ENCODE results near the gene USP40. TPM values are rescaled to one million over a fixed set of nuclear protein-coding genes. Genes with fewer than 3 reads are reported as not detected.

USP40 gene
- total and polyA plus RNA-seq, 2 experiments from 2014 or later = 14.0 to 21.7 TPM

- Histone ChIP-seq H3K27me3 (no peaks in the 10 kb centered on the region), H3K36me3 (peaks cover 8% of the 10 kb centered on the region), H3K4me3 (no peak overlapping the region), H3K27ac (no peak overlapping the region), H3K4me1 (ENCODE audit: low read depth) (no peaks in the 10 kb centered on the region), H3K9me3 (ENCODE audit: low read depth) (no peaks in the 10 kb centered on the region)
- DNase-seq (ENCODE audit: low read depth in 1 of 2, low spot score in 1 of 2) = peak; percentile 84 to 88
- TF ChIP-seq, protein P1, sequence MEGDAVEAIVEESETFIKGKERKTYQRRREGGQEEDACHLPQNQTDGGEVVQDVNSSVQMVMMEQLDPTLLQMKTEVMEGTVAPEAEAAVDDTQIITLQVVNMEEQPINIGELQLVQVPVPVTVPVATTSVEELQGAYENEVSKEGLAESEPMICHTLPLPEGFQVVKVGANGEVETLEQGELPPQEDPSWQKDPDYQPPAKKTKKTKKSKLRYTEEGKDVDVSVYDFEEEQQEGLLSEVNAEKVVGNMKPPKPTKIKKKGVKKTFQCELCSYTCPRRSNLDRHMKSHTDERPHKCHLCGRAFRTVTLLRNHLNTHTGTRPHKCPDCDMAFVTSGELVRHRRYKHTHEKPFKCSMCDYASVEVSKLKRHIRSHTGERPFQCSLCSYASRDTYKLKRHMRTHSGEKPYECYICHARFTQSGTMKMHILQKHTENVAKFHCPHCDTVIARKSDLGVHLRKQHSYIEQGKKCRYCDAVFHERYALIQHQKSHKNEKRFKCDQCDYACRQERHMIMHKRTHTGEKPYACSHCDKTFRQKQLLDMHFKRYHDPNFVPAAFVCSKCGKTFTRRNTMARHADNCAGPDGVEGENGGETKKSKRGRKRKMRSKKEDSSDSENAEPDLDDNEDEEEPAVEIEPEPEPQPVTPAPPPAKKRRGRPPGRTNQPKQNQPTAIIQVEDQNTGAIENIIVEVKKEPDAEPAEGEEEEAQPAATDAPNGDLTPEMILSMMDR (IDR thresholded peaks at IDR 0.05; ENCODE audit: low read depth, low read length) = peak; percentile 86
These were observed 122.9 kb downstream of the USP40 start for GRCh38 chr2:233443511-233444183.

DNA sequence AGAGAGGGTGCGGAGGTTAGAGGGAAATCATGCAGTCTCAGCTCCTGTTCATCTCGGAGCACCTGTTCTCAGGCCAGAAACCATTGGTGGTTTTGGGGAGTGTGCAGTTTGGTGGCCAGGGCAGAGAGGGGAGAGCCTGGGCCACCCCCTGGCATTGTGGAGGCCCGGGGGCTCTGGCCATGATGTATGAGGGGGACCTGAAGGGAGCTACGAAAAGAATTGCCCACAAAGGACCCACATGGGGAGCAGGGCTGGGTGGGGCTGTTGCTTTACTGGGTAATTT lies 124.6 kb downstream of the USP40 start:
- peaks cover 8% of the 10 kb centered on the region for H3K36me3 ChIP-seq
- H3K27ac ChIP-seq = no peak overlapping the region
- H3K4me3 ChIP-seq = no peak overlapping the region
- TF ChIP-seq, protein P1 (IDR thresholded peaks at IDR 0.05; ENCODE audit: low read depth, low read length) = no peak
- no peaks in the 10 kb centered on the region for H3K9me3 ChIP-seq (ENCODE audit: low read depth)
- no peak for DNase-seq (ENCODE audit: low read depth in 1 of 2, low spot score in 1 of 2)
- no peaks in the 10 kb centered on the region for H3K27me3 ChIP-seq
- H3K4me1 ChIP-seq (ENCODE audit: low read depth) = no peaks in the 10 kb centered on the region

DNA sequence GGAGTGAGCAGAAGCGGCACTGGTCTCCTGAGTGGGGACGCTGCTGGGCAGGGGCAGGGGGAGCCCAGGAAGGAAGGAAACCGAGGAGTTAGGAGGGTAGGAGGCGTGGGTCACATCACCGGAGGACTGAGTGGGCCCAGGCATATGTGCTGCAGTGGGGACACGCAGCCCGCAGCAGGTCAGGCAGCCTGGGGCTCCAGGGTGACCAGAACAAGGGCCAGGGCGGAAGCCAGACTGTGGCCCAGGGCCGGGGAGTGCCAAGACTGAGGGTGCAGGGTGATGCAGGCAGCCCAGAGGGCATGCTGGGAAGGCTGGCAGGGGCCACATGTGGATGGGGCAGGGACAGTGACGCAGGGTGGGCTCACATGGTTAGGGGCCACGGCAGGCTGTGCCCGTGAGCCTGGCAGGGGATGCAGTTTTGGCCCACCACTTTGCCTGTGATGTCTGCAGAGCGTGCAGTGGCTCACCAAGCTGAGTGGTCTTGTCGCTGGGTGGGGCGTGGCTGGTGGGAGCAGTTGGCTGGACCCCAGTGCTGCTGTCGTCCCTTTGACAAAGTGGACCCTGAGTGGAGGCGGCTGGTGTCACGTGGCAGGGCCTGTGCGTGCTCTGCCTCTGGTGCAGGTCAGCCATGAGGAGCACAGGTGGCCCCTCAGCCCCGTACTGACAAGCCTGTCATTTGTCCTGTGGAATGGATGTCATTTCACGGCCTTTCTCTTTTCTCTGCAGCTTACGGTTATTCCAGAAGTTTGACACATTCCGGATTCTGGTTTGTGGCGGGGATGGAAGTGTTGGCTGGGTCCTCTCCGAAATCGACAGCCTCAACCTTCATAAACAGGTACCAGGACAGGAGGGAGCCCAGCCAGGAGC lies 125.2 kb downstream of the USP40 start:
- Histone ChIP-seq H3K4me1 (ENCODE audit: low read depth) (no peaks in the 10 kb centered on the region), H3K27me3 (no peaks in the 10 kb centered on the region), H3K4me3 (no peak overlapping the region), H3K27ac (no peak overlapping the region), H3K9me3 (ENCODE audit: low read depth) (no peaks in the 10 kb centered on the region), H3K36me3 (peaks cover 5% of the 10 kb centered on the region)
- TF ChIP-seq, protein P1 (IDR thresholded peaks at IDR 0.05; ENCODE audit: low read depth, low read length) = no peak
- no peak for DNase-seq (ENCODE audit: low read depth in 1 of 2, low spot score in 1 of 2)

DNA sequence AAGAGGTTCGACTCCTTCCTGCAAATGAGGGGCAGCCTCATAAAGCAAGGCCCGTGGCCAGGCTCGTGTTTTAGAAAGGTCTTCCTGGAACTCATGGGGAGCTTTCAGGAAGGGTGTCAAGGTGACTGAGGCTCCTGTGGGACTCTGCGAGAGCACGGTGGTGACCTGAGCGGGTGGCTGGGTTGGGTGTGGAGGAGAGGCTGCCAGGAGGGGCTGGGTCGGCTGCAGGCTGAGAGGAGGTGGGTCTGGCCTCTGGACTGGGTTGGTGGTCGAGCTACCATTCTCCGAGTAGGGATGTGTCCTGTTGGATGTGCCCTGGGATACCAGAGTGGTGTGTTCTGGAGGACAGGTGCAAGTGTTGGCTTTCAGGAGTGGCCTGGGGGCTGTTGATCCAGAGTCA lies 125.9 kb downstream of the USP40 start:
- TF ChIP-seq, protein P1 (IDR thresholded peaks at IDR 0.05; ENCODE audit: low read depth, low read length) = no peak
- Histone ChIP-seq H3K4me3 (no peak overlapping the region), H3K4me1 (ENCODE audit: low read depth) (no peaks in the 10 kb centered on the region), H3K9me3 (ENCODE audit: low read depth) (no peaks in the 10 kb centered on the region), H3K27me3 (no peaks in the 10 kb centered on the region), H3K27ac (no peak overlapping the region), H3K36me3 (peaks cover 3% of the 10 kb centered on the region)
- no peak for DNase-seq (ENCODE audit: low read depth in 1 of 2, low spot score in 1 of 2)

GRCh38 chr2:233440314-233440713 lies 126.3 kb downstream of the USP40 start:
- H3K27ac ChIP-seq = no peak overlapping the region
- TF ChIP-seq, protein P1 (IDR thresholded peaks at IDR 0.05; ENCODE audit: low read depth, low read length) = no peak
- no peaks in the 10 kb centered on the region for H3K4me1 ChIP-seq (ENCODE audit: low read depth)
- no peak for DNase-seq (ENCODE audit: low read depth in 1 of 2, low spot score in 1 of 2)
- H3K27me3 ChIP-seq = no peaks in the 10 kb centered on the region
- no peaks in the 10 kb centered on the region for H3K9me3 ChIP-seq (ENCODE audit: low read depth)
- H3K36me3 ChIP-seq = peaks cover 3% of the 10 kb centered on the region
- no peak overlapping the region for H3K4me3 ChIP-seq

Data from cardiac muscle cell (in vitro differentiated cells and primary cell).